Suprapubic skin (tissue), 3 donors: Measurements from ENCODE around the gene KLHL20.
"Not testable (repeated sequence)": the region's sequence is repeated elsewhere in the genome, so short reads cannot be mapped to it uniquely, and the experiment has no call there.

Experiments
- POLR2A ChIP-seq, 2 donors: fragments of 450-650 bp; IDR thresholded peaks; one replicate each; pipeline ENCODE4 v1.6.1; 2017; ENCODE audit warnings: antibody characterized with exemption in 2 of 2, mild to moderate bottlenecking in 2 of 2, moderate library complexity in 2 of 2
- TF ChIP-seq, protein P1 (sequence below), 2 donors: fragments of 200-600 bp in 1 of 2; fragments of 450-650 bp in 1 of 2; sonication (generic) in 1 of 2; IDR thresholded peaks; one replicate each; pipeline ENCODE4 v1.5.1; 2016 to 2019; ENCODE audit warnings: antibody characterized with exemption in 2 of 2, mild to moderate bottlenecking in 1 of 2, moderate library complexity in 1 of 2

GRCh38 chr1:173701299-173701698 lies 13.5 kb upstream of the KLHL20 start:
- not testable (repeated sequence) for TF ChIP-seq POLR2A (IDR thresholded peaks at IDR 0.05)
- TF ChIP-seq, protein P1, sequence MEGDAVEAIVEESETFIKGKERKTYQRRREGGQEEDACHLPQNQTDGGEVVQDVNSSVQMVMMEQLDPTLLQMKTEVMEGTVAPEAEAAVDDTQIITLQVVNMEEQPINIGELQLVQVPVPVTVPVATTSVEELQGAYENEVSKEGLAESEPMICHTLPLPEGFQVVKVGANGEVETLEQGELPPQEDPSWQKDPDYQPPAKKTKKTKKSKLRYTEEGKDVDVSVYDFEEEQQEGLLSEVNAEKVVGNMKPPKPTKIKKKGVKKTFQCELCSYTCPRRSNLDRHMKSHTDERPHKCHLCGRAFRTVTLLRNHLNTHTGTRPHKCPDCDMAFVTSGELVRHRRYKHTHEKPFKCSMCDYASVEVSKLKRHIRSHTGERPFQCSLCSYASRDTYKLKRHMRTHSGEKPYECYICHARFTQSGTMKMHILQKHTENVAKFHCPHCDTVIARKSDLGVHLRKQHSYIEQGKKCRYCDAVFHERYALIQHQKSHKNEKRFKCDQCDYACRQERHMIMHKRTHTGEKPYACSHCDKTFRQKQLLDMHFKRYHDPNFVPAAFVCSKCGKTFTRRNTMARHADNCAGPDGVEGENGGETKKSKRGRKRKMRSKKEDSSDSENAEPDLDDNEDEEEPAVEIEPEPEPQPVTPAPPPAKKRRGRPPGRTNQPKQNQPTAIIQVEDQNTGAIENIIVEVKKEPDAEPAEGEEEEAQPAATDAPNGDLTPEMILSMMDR (IDR thresholded peaks at IDR 0.05), result not testable (repeated sequence)
